Lung (tissue), 12 donors: Measurements from ENCODE around the gene TPMT. TPM values are rescaled to one million over a fixed set of nuclear protein-coding genes. Genes with fewer than 3 reads are reported as not detected.

Experiments used
- ATAC-seq: fragments of 200-7000 bp; cut with Tn5 transposase; one replicate; pipeline ENCODE4 v1.9.1; 2020; ENCODE audit warnings: moderate number of reproducible peaks; ENCODE audit not compliant: insufficient read depth, low FRiP score
- DNase-seq, 3 donors: peaks; one replicate each; pipeline ENCODE4 v3.0.0-alpha.2; 2013 to 2017
- H3K27ac ChIP-seq, 2 donors: one replicate each; pipeline ENCODE4 v1.5.1; 2013; ENCODE audit warnings: mild to moderate bottlenecking in 2 of 2, moderate library complexity in 2 of 2, control low read depth in 1 of 2, inconsistent platforms in 1 of 2, low read depth in 1 of 2, low read length in 1 of 2
- H3K27me3 ChIP-seq, 3 donors: one replicate each; pipeline ENCODE4 v1.5.1; 2013; ENCODE audit warnings: low read length in 2 of 3; ENCODE audit not compliant: control insufficient read depth in 3 of 3, insufficient read depth in 3 of 3
- H3K36me3 ChIP-seq, 4 donors: one replicate each; pipeline ENCODE4 v1.5.1; 2013; ENCODE audit warnings: low read length in 4 of 4, mild to moderate bottlenecking in 1 of 4, moderate library complexity in 1 of 4; ENCODE audit not compliant: control insufficient read depth in 4 of 4, insufficient read depth in 4 of 4
- H3K4me1 ChIP-seq, 5 donors: one replicate each; pipeline ENCODE4 v1.5.1; 2013; ENCODE audit warnings: low read length in 5 of 5, mild to moderate bottlenecking in 2 of 5, moderate library complexity in 1 of 5; ENCODE audit not compliant: control insufficient read depth in 5 of 5, insufficient read depth in 5 of 5
- H3K4me3 ChIP-seq: one replicate; pipeline ENCODE4 v1.5.1; 2013; ENCODE audit warnings: mild to moderate bottlenecking, control low read depth, moderate library complexity
- H3K9ac ChIP-seq, 2 donors: one replicate each; pipeline ENCODE4 v1.5.1; 2013; ENCODE audit warnings: low read length in 2 of 2, control low read depth in 1 of 2; ENCODE audit not compliant: insufficient read depth in 1 of 2
- H3K9me3 ChIP-seq, 4 donors: one replicate each; pipeline ENCODE4 v1.5.1; 2013; ENCODE audit warnings: low read length in 3 of 4, mild to moderate bottlenecking in 1 of 4, moderate library complexity in 1 of 4; ENCODE audit not compliant: control insufficient read depth in 4 of 4, insufficient read depth in 3 of 4
- CTCF ChIP-seq: IDR thresholded peaks from 2 replicates; pipeline ENCODE4 v1.5.1; 2012; ENCODE audit warnings: mild to moderate bottlenecking; ENCODE audit errors: control extremely low read depth, extremely low read depth
- WGBS, 2 donors: extraction: QIAGEN DNeasy Blood & Tissue Kit; methylation state at CpG; one replicate each; pipeline ENCODE4 v1.1.7; 2013; 5-methylcytosine and 5-hydroxymethylcytosine counted together
- polyA plus RNA-seq, 2 donors: library from polyadenylated mRNA; stranded (reverse); fragments of 200-250 nt; gene quantifications; one replicate each; pipeline ENCODE4 v1.2.1, GENCODE V29; 2013
- total RNA-seq, 2 donors: library from RNA; depleted of rRNA in 1 of 2; stranded (reverse); fragments of >200 nt in 1 of 2; gene quantifications; one replicate each; pipeline ENCODE4 v1.2.1, GENCODE V29; 2014 to 2021
- donor health status: control.
- donor health status: control.
- donor health status: Bipolar disorder and iron deficiency.
- donor health status: healthy.
- donor health status: DM: yes; HTN: yes; CAD: no.

Gene TPMT
- total and polyA plus RNA-seq, 4 donors, result 9.6 to 17.6 (median 13.8) TPM

- peak; percentile 23 for ATAC-seq
- H3K36me3 ChIP-seq, result peaks cover 0 to 10% (median 2%) of the 10 kb centered on the region in 4 donors
- H3K4me1 ChIP-seq, result peaks cover 2 to 16% (median 3%) of the 10 kb centered on the region in 5 donors
- H3K27ac ChIP-seq, result peak overlapping the region; percentile 91 to 97
- TF ChIP-seq CTCF, result no peak
- 1% methylated on average over 26 of the region's 26 CpGs for WGBS, 2 donors
- no peaks in the 10 kb centered on the region for H3K9me3 ChIP-seq
- H3K27me3 ChIP-seq, result no peaks in the 10 kb centered on the region
- peak overlapping the region; percentile 50 to 75 for H3K9ac ChIP-seq
- DNase-seq, result peak; percentile 41 to 62 (median 60)
- H3K4me3 ChIP-seq, result peak overlapping the region; percentile 98
These were observed 1.1 kb upstream of the TPMT start for GRCh38 chr6:18155864-18156421.

- Histone ChIP-seq H3K36me3 (peaks cover 0 to 7% (median 1%) of the 10 kb centered on the region in 4 donors), H3K4me1 (peaks cover 2 to 16% (median 3%) of the 10 kb centered on the region in 5 donors), H3K9me3 (no peaks in the 10 kb centered on the region), H3K4me3 (peak within 1 kb of the TSS; percentile 98), H3K27me3 (no peaks in the 10 kb centered on the region), H3K27ac (peak within 1 kb of the TSS; percentile 91 to 98), H3K9ac (peak within 1 kb of the TSS; percentile 78 to 99)
- 0 to 1% methylated on average over 70 to 87 of the region's 87 CpGs for WGBS, 2 donors
- no peak for TF ChIP-seq CTCF
- DNase-seq, result peak; percentile 99 to 100 (median 99)
- peak; percentile 97 for ATAC-seq
These were observed 430 bp upstream of the TPMT start, which contains the start of gene KDM1B for GRCh38 chr6:18155150-18155863. Gene KDM1B (plus strand): TSS chr6:18155422. CDS start chr6:18159896, 4,474 bp downstream.

GRCh38 chr6:18153311-18153703, 1.6 kb downstream of the TPMT start:
- no peak for TF ChIP-seq CTCF
- peaks cover 2 to 16% (median 3%) of the 10 kb centered on the region in 5 donors for H3K4me1 ChIP-seq
- no peak for DNase-seq
- no peaks in the 10 kb centered on the region for H3K27me3 ChIP-seq
- no peaks in the 10 kb centered on the region for H3K9me3 ChIP-seq
- no peak overlapping the region for H3K27ac ChIP-seq
- H3K36me3 ChIP-seq, result peaks cover 0 to 3% (median under 1%) of the 10 kb centered on the region in 4 donors
- H3K4me3 ChIP-seq, result no peak overlapping the region
- peak overlapping the region in 1 of 2 donors; percentile 27 for H3K9ac ChIP-seq
- no peak for ATAC-seq
